GM12875 (cell line): ENCODE results near the gene PARP2.

Experiments
- H3K4me3 ChIP-seq: one replicate; pipeline ENCODE4 v1.5.1; 2011; ENCODE audit warnings: low read depth, low read length, control low read depth
- CTCF ChIP-seq: IDR thresholded peaks from 2 replicates; pipeline ENCODE4 v1.5.1; 2011; ENCODE audit warnings: low read depth, mild to moderate bottlenecking, control low read depth, inconsistent platforms, low read length, moderate library complexity, borderline replicate concordance; ENCODE audit not compliant: insufficient read depth

Gene PARP2

GRCh38 chr14:20314026-20314425 lies 29.4 kb upstream of the PARP2 start:
- no peak overlapping the region for H3K4me3 ChIP-seq
- no peak for TF ChIP-seq CTCF

- no peak for TF ChIP-seq CTCF
- no peak overlapping the region for H3K4me3 ChIP-seq
Observed at GRCh38 chr14:20317720-20318119, 25.7 kb upstream of the PARP2 start.

GRCh38 chr14:20327005-20327869 lies 16.2 kb upstream of the PARP2 start:
- TF ChIP-seq CTCF: peak; percentile 46; the same call in 1 of the 2 replicates
- no peak overlapping the region for H3K4me3 ChIP-seq

DNA sequence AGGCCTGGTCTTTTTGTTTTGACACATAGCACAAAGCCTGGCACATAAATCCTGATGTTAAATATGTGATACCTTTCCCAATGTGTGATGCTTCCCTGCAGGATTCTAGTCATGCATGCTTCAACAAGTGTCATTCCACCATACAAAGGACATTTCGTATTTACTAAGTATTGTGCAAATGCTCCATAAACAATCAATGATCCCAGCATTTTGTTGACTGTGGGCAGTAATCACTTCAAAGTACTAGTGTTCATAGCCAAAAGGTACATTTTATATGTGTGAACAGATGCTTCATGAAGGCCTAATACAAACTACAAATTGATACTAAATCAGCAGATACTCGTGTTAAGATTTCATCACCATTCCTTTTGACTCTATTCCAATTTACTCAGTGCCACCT lies 14.7 kb upstream of the PARP2 start:
- H3K4me3 ChIP-seq: no peak overlapping the region
- TF ChIP-seq CTCF: no peak

DNA sequence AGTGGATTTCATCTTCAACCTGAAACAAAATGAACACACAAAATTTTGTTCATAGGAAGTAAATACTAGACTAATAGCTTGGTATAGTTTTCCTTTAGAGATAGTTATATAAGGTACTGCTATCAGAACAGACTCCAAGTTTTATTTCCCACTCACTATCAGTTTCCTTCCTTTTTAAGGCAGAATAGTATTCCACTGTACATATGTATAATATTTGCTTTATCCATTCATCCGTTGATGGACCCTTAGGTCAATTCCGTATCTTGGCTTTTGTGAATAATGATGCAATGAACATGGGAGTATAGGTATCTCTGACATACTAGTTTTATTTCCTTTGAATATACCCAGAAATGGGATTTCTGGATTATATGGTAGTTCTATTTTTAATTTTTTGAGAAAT lies 14.1 kb upstream of the PARP2 start:
- TF ChIP-seq CTCF: no peak
- H3K4me3 ChIP-seq: no peak overlapping the region

DNA sequence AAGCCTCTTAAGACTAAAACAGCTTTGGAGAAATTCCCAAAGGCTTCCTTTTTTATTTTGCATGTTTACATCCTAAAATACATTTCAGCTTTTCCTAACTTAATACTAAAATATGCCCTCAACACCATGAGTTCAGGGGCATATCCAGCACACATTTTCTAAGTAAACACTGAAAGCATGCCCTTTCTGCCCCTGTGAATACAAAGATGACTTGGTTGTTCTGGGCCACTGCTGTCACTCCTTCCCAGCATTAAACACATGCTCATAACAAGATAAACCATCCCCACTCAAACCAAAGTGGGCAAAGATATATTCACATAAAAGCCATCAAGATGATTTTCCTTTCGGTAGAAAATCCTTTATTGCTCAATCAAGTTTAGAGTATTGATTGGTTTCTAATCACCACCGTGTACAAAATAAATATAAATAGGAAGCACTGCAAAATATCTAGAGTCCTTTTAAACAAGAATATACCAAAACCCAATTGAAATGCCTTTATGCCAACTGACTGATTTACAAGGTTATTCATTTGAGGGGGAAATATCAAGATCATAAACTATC lies 12.3 kb upstream of the PARP2 start:
- H3K4me3 ChIP-seq: no peak overlapping the region
- no peak for TF ChIP-seq CTCF

DNA sequence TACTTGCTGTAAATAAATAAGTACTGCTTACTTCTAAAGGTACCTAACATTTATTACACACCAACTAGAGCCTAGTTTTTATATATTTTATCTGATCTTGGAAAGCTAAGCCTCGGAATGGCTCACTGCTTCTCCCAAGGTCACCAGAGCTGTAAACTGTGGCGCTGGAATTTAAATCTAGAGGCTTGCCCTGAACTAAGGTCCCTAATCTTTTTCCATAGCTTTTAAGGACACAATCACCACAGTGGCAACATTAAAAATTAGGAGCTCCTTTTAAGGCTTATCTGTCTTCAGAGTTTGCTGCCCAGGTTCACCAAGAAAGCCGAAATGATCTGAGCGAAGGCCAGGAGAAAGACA lies 11.0 kb upstream of the PARP2 start:
- H3K4me3 ChIP-seq: peak overlapping the region; percentile 76
- TF ChIP-seq CTCF: no peak
